GM12878 (cell line): Measurements from ENCODE around the gene ANKRD16. TPM values are rescaled to one million over a fixed set of nuclear protein-coding genes. Genes with fewer than 3 reads are reported as not detected.

ENCODE experiments used
- BRCA1 ChIP-seq: IDR thresholded peaks from 2 replicates; pipeline ENCODE4 v1.6.1; 2011; ENCODE audit warnings: low read depth, low read length, improper control_type of control experiment
- CEBPZ ChIP-seq: fragments of 150-350 bp; IDR thresholded peaks from 2 replicates; pipeline ENCODE4 v1.6.1; 2016; ENCODE audit warnings: low read depth, low read length
- CHD2 ChIP-seq: IDR thresholded peaks from 2 replicates; pipeline ENCODE4 v1.6.1; 2011; ENCODE audit warnings: low read depth, low read length, improper control_type of control experiment, borderline replicate concordance
- EED ChIP-seq: sonication (generic); IDR thresholded peaks from 2 replicates; pipeline ENCODE4 v1.6.1; 2016; ENCODE audit warnings: antibody characterized with exemption, low read depth
- EGR1 ChIP-seq, 2 experiments: IDR thresholded peaks; 1 replicate in 1 of 2; 2 replicates in 1 of 2; pipeline ENCODE4 v1.6.1; 2011 to 2012; ENCODE audit warnings: low read depth in 2 of 2, low read length in 2 of 2, borderline replicate concordance in 1 of 2, mild to moderate bottlenecking in 1 of 2, moderate library complexity in 1 of 2
- ELK1 ChIP-seq: IDR thresholded peaks from 2 replicates; pipeline ENCODE4 v1.6.1; 2012; ENCODE audit warnings: low read depth, low read length, improper control_type of control experiment
- EZH2 ChIP-seq: IDR thresholded peaks from 2 replicates; pipeline ENCODE4 v1.6.1; 2012; ENCODE audit warnings: low read depth, mild to moderate bottlenecking, control low read depth, inconsistent platforms, low read length, borderline replicate concordance; ENCODE audit not compliant: control insufficient read depth
- KAT2A ChIP-seq: conservative IDR thresholded peaks from 2 replicates; pipeline ENCODE4 v1.6.1; 2011; ENCODE audit warnings: low read depth, low read length; ENCODE audit not compliant: control insufficient read depth
- MEF2B ChIP-seq: fragments of 450-650 bp; IDR thresholded peaks from 2 replicates; pipeline ENCODE4 v1.6.1; 2018; ENCODE audit warnings: mild to moderate bottlenecking, moderate library complexity; ENCODE audit not compliant: partially characterized antibody, poor library complexity, severe bottlenecking
- MLLT1 ChIP-seq: fragments of 450-650 bp; IDR thresholded peaks from 2 replicates; pipeline ENCODE4 v1.6.1; 2016; ENCODE audit warnings: mild to moderate bottlenecking
- MTA3 ChIP-seq: IDR thresholded peaks from 2 replicates; pipeline ENCODE4 v1.6.1; 2012; ENCODE audit warnings: low read length, inconsistent platforms, borderline replicate concordance
- NBN ChIP-seq: fragments of 450-650 bp; IDR thresholded peaks from 2 replicates; pipeline ENCODE4 v1.6.1; 2016
- STAT1 ChIP-seq: fragments of 450-650 bp; conservative IDR thresholded peaks from 2 replicates; pipeline ENCODE4 v1.6.1; 2014; ENCODE audit warnings: antibody characterized with exemption, mild to moderate bottlenecking
- SUPT20H ChIP-seq: IDR thresholded peaks from 2 replicates; pipeline ENCODE4 v1.6.1; 2011; ENCODE audit warnings: low read depth, mild to moderate bottlenecking, low read length, moderate library complexity, borderline replicate concordance; ENCODE audit not compliant: control insufficient read depth
- TCF3 ChIP-seq: IDR thresholded peaks from 2 replicates; pipeline ENCODE4 v1.6.1; 2012; ENCODE audit warnings: low read depth, mild to moderate bottlenecking, low read length, borderline replicate concordance; ENCODE audit not compliant: insufficient read depth
- USF1 ChIP-seq: IDR thresholded peaks from 2 replicates; pipeline ENCODE4 v1.6.1; 2011; ENCODE audit warnings: borderline replicate concordance, low read depth, mild to moderate bottlenecking, moderate library complexity, mixed read lengths, low read length; ENCODE audit not compliant: insufficient read depth; ENCODE audit errors: extremely low read length
- polyA plus RNA-seq, 11 experiments: library from polyadenylated mRNA; depleted of rRNA in 4 of 11; unstranded in 6 of 11; stranded (reverse) in 5 of 11; fragments of >200 nt; fragmentation: Nextera tagmentation in 4 of 11; fragmentation: Illumina TruSeq in 1 of 11; extraction: Ambion mirVana in 4 of 11; extraction: Trizol in 1 of 11; gene quantifications; 1 replicate in 1 of 11; 2 replicates in 10 of 11; pipeline versions ENCODE4 v1.2.1 to v1.2.3, GENCODE V29; 2011 to 2016; ENCODE audit warnings: inconsistent platforms in 2 of 11, missing spikeins in 2 of 11, low read depth in 1 of 11
- total RNA-seq, 4 experiments: library from RNA; depleted of rRNA in 3 of 4; stranded (reverse); fragments of >200 nt in 3 of 4; fragmentation: Illumina TruSeq in 1 of 4; extraction: Trizol in 1 of 4; gene quantifications; 2 replicates each; pipeline versions ENCODE4 v1.2.1 to v1.2.3, GENCODE V29; 2013 to 2021

The ANKRD16 gene
- total and polyA plus RNA-seq, 10 of the 15 experiments (the other 5 are each of a cell fraction or from before 2014, with no cell fraction given) = 0.57 to 13.6 (median 4.4) TPM

GRCh38 chr10:5813341-5814109, 76.2 kb downstream of the ANKRD16 start, which contains the start of gene GDI2 (continued):
- TF ChIP-seq CEBPZ = no peak
- no peak for TF ChIP-seq SUPT20H
- no peak for TF ChIP-seq EZH2
- peak; percentile 76 for TF ChIP-seq USF1
- TF ChIP-seq CHD2 = peak; percentile 99
- TF ChIP-seq NBN = peak; percentile 29; the same call in 1 of the 2 replicates
- TF ChIP-seq MLLT1 = peak; percentile 55; the same call in 1 of the 2 replicates
- TF ChIP-seq ELK1 = peak; percentile 88
- peak; percentile 66; the same call in 1 of the 2 replicates for TF ChIP-seq STAT1
- peak; percentile 43; the same call in 1 of the 2 replicates for TF ChIP-seq EED
- TF ChIP-seq MTA3 = no peak
- TF ChIP-seq BRCA1 = peak; percentile 86
- TF ChIP-seq KAT2A = no peak
- TF ChIP-seq TCF3 = peak; percentile 26; the same call in 1 of the 2 replicates
- peak; percentile 54 for TF ChIP-seq MEF2B
- TF ChIP-seq EGR1 (IDR thresholded peaks at IDR 0.05; ENCODE audit: borderline replicate concordance in 1 of 2, low read depth in 2 of 2, low read length in 2 of 2) = peak in 1 of 2 experiments; percentile 58; a peak in 1 of 3 replicates
